Measurements from ENCODE around the gene PGC. TPM values are rescaled to one million over a fixed set of nuclear protein-coding genes. Genes with fewer than 3 reads are reported as not detected.

PGC gene
- total and polyA plus RNA-seq, 2 experiments from 2014 or later = 0.10 TPM; not detected in 1

DNA sequence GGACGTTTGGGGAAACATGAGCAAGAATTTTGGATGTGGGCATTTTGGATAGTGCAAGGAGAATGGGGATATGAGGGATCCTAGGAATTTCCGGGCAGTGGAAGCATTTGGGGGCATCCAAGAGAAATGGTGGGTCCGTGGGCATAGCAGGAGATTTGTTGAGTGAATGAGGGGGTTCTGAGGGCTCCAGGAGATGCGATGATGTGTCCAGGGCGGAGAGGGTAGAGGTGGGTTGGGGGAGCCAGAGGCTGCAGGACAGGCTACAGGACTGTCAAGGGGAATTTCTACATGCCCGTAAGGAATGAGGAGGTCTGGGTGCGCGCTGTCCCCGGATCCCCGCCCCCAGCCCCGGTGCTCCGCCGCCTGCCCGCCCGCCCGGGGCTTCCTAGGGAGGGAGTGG, 32.1 kb upstream of the PGC start:
- DNase-seq (ENCODE audit: low read depth in 1 of 2, low spot score in 1 of 2) = no peak
- Histone ChIP-seq H3K36me3 (peaks cover 12% of the 10 kb centered on the region), H3K27ac (no peak overlapping the region), H3K9me3 (ENCODE audit: low read depth) (no peaks in the 10 kb centered on the region), H3K4me3 (peak overlapping the region; percentile 68), H3K4me1 (ENCODE audit: low read depth) (peaks cover 9% of the 10 kb centered on the region), H3K27me3 (no peaks in the 10 kb centered on the region)
- TF ChIP-seq, protein P1, sequence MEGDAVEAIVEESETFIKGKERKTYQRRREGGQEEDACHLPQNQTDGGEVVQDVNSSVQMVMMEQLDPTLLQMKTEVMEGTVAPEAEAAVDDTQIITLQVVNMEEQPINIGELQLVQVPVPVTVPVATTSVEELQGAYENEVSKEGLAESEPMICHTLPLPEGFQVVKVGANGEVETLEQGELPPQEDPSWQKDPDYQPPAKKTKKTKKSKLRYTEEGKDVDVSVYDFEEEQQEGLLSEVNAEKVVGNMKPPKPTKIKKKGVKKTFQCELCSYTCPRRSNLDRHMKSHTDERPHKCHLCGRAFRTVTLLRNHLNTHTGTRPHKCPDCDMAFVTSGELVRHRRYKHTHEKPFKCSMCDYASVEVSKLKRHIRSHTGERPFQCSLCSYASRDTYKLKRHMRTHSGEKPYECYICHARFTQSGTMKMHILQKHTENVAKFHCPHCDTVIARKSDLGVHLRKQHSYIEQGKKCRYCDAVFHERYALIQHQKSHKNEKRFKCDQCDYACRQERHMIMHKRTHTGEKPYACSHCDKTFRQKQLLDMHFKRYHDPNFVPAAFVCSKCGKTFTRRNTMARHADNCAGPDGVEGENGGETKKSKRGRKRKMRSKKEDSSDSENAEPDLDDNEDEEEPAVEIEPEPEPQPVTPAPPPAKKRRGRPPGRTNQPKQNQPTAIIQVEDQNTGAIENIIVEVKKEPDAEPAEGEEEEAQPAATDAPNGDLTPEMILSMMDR (IDR thresholded peaks at IDR 0.05; ENCODE audit: low read depth, low read length) = no peak

DNA sequence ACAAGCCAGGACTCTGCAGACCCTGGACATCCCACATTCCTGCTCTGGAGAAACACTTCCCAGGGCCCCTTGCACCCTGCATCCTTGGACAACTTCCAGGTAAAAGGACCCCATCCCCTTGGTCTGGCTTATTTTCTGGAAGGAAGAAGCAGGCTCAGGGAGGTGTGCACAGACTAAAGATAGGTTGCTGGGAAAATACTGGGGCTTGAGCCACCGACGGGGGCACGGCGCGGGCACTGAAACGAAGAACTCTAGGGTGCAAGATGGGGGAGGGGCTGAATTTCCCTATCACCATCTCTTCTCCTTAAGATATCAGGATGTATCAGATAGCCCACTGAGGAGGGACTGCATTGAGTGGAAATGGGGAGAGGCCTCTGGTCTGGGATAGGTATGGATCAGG, 31.7 kb upstream of the PGC start:
- peaks cover 13% of the 10 kb centered on the region for H3K36me3 ChIP-seq
- no peak overlapping the region for H3K27ac ChIP-seq
- H3K27me3 ChIP-seq = no peaks in the 10 kb centered on the region
- TF ChIP-seq, protein P1 (IDR thresholded peaks at IDR 0.05; ENCODE audit: low read depth, low read length) = no peak
- peaks cover 6% of the 10 kb centered on the region for H3K4me1 ChIP-seq (ENCODE audit: low read depth)
- H3K9me3 ChIP-seq (ENCODE audit: low read depth) = no peaks in the 10 kb centered on the region
- no peak for DNase-seq (ENCODE audit: low read depth in 1 of 2, low spot score in 1 of 2)
- peak overlapping the region; percentile 68 for H3K4me3 ChIP-seq

DNA sequence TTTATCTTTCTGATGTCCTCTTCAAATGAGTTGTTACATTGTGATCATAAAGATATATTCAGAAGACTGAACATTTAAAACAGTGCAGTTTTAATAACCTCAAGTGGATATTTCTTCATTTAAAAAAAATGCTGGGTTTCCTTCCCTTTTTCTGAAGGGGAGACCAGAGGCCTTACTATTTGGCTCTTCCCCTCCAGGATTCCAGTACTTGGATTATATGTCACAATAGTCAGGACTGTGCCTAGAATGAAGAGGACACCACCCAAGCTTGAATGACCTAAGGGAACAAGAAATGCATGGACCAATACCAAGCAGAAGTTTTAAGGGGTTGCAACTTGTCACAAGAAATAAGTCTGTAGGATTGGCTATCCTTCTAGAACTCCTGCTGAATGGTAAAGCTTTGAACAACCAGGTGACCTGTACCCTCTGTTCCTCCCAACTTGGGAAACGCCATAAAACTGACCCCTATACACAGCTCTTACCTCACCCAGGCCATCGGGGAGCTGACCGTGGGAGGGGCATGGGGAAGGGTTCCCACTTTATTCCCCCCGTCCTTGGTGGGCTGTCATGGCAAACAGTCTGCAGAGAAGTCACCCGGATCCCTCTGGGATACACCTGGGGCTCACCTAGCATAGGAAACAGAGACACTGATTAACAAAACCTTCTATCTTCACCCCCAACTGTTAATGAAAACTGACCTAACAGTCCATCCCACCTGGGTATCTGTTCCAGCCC, 30.5 kb upstream of the PGC start:
- Histone ChIP-seq H3K4me3 (no peak overlapping the region), H3K4me1 (ENCODE audit: low read depth) (peaks cover 6% of the 10 kb centered on the region), H3K27me3 (no peaks in the 10 kb centered on the region), H3K9me3 (ENCODE audit: low read depth) (no peaks in the 10 kb centered on the region), H3K27ac (no peak overlapping the region), H3K36me3 (peaks cover 14% of the 10 kb centered on the region)
- DNase-seq (ENCODE audit: low read depth in 1 of 2, low spot score in 1 of 2) = no peak
- TF ChIP-seq, protein P1 (IDR thresholded peaks at IDR 0.05; ENCODE audit: low read depth, low read length) = no peak

DNA sequence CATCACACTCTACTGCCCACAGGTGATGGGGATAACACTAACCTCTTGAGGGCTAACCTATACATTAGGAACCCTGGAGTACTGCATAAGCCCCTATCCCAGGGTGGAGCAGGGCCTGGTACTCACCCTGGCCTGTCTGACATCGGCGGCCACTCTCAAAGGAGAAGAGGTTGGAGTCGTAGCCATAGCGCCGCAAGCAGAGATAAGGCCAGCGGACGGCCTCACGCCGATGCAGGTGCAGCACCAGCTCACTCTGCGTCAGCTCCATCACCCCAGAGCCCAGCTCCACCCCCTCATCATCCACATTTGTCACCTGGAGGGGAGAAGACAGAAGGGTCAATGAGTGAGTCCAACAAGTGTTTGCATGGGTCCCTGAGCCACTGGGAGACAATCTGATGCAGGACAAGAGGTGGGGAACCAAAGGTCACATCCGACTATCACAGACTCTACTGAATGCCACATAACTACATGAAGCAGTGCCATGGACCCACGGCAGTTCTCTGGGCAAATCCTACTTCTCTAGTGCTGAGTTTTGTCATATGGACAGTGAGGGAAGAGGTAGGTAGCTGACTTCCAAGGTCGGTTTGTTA, 28.2 kb upstream of the PGC start:
- H3K36me3 ChIP-seq = peaks cover 28% of the 10 kb centered on the region

DNA sequence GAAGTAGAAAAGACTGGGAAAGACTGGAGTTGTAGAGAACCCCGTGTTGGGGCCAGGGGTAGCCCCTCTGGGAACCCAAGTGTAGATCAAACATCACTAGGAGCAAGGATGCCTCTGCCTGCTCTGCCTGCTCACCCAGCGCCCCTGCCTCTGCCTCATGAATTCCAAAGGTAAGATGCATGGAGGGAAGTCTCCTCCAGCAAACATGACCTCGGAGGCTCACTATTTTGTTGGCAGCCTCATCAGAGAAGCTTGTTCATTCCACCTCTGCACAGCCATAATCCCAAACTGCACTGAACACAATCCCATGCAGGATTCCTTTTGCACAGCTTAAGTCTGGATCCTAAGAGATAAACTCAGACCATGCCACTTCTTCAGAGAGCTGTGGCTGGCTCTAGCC, 27.6 kb upstream of the PGC start:
- Histone ChIP-seq H3K4me3 (no peak overlapping the region), H3K27me3 (no peaks in the 10 kb centered on the region), H3K27ac (no peak overlapping the region), H3K36me3 (peaks cover 28% of the 10 kb centered on the region), H3K9me3 (ENCODE audit: low read depth) (no peaks in the 10 kb centered on the region), H3K4me1 (ENCODE audit: low read depth) (peaks cover 4% of the 10 kb centered on the region)
- TF ChIP-seq, protein P1 (IDR thresholded peaks at IDR 0.05; ENCODE audit: low read depth, low read length) = no peak
- no peak for DNase-seq (ENCODE audit: low read depth in 1 of 2, low spot score in 1 of 2)

More for the DNA sequence above, 28.2 kb upstream of the PGC start:
- TF ChIP-seq, protein P1 (IDR thresholded peaks at IDR 0.05; ENCODE audit: low read depth, low read length) = no peak
- Histone ChIP-seq H3K27ac (no peak overlapping the region), H3K27me3 (no peaks in the 10 kb centered on the region), H3K4me1 (ENCODE audit: low read depth) (peaks cover 4% of the 10 kb centered on the region), H3K9me3 (ENCODE audit: low read depth) (no peaks in the 10 kb centered on the region), H3K4me3 (no peak overlapping the region)
- no peak for DNase-seq (ENCODE audit: low read depth in 1 of 2, low spot score in 1 of 2)

Measured in cardiac muscle cell (in vitro differentiated cells and primary cell).